GM23338 (cell line): Measurements from ENCODE around the gene AIG1.

ENCODE experiments used
- CREB1 ChIP-seq: fragments of 250-450 bp; sonication (Bioruptor Pico); IDR thresholded peaks from 2 replicates; pipeline ENCODE4 v1.5.0; 2020; ENCODE audit warnings: low read depth, mild to moderate bottlenecking, moderate library complexity
- EZH2 ChIP-seq: fragments of 200-600 bp; sonication (generic); IDR thresholded peaks from one replicate; pipeline ENCODE4 v1.8.0; 2017; ENCODE audit warnings: antibody characterized with exemption, mild to moderate bottlenecking, low read depth; ENCODE audit not compliant: unreplicated experiment
- EZH2phosphoT487 ChIP-seq: fragments of 200-600 bp; sonication (generic); IDR thresholded peaks from one replicate; pipeline ENCODE4 v1.8.1; 2018; ENCODE audit warnings: antibody characterized with exemption; ENCODE audit not compliant: unreplicated experiment
- JUNB ChIP-seq: IDR thresholded peaks from one replicate; pipeline ENCODE4 v1.6.1; 2016; ENCODE audit warnings: antibody characterized with exemption; ENCODE audit not compliant: unreplicated experiment
- NANOG ChIP-seq: IDR thresholded peaks from 2 replicates; pipeline ENCODE4 v1.6.1; 2016; ENCODE audit warnings: antibody characterized with exemption, borderline replicate concordance
- POLR2AphosphoS5 ChIP-seq: IDR thresholded peaks from 2 replicates; pipeline ENCODE4 v1.6.1; 2016; ENCODE audit warnings: antibody characterized with exemption, low read depth
- ZNF114 ChIP-seq: fragments of 250-450 bp; sonication (Bioruptor Pico); IDR thresholded peaks from 2 replicates; pipeline ENCODE4 v1.5.0; 2020; ENCODE audit warnings: mild to moderate bottlenecking, moderate library complexity
- TF ChIP-seq, protein P1 (sequence below): IDR thresholded peaks from one replicate; pipeline ENCODE4 v1.6.1; 2018; ENCODE audit warnings: antibody characterized with exemption; ENCODE audit not compliant: unreplicated experiment
- TF ChIP-seq, protein P2 (sequence below), 2 experiments: fragments of 200-600 bp in 1 of 2; sonication (generic) in 1 of 2; conservative IDR thresholded peaks; 2 replicates each; pipeline versions ENCODE4 v1.5.1 to v1.6.1; 2016 to 2017; ENCODE audit warnings: antibody characterized with exemption in 2 of 2, low read depth in 2 of 2, mild to moderate bottlenecking in 2 of 2, moderate library complexity in 1 of 2
- TF ChIP-seq, protein P3 (sequence below): IDR thresholded peaks from 2 replicates; pipeline ENCODE4 v1.6.1; 2016; ENCODE audit warnings: antibody characterized with exemption

DNA sequence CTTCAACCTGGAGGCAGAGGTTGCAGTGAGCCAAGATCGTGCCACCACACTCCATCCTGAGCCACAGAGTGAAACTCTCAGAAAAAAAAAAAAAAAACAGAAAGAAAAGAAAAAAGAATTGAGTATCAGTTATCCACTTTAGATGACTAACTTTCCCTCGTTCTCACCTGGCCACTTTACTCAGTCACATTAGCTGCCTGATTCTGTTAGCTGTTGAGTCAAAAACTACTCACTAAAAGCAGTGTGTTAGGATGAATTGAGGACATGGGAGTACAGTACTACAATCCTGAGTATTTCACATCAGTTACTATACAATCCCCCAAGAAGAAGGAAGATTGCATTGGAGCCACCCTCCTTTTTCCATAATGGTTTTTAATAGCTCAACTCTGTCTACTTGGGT, 275.2 kb downstream of the AIG1 start:
- TF ChIP-seq, protein P1, sequence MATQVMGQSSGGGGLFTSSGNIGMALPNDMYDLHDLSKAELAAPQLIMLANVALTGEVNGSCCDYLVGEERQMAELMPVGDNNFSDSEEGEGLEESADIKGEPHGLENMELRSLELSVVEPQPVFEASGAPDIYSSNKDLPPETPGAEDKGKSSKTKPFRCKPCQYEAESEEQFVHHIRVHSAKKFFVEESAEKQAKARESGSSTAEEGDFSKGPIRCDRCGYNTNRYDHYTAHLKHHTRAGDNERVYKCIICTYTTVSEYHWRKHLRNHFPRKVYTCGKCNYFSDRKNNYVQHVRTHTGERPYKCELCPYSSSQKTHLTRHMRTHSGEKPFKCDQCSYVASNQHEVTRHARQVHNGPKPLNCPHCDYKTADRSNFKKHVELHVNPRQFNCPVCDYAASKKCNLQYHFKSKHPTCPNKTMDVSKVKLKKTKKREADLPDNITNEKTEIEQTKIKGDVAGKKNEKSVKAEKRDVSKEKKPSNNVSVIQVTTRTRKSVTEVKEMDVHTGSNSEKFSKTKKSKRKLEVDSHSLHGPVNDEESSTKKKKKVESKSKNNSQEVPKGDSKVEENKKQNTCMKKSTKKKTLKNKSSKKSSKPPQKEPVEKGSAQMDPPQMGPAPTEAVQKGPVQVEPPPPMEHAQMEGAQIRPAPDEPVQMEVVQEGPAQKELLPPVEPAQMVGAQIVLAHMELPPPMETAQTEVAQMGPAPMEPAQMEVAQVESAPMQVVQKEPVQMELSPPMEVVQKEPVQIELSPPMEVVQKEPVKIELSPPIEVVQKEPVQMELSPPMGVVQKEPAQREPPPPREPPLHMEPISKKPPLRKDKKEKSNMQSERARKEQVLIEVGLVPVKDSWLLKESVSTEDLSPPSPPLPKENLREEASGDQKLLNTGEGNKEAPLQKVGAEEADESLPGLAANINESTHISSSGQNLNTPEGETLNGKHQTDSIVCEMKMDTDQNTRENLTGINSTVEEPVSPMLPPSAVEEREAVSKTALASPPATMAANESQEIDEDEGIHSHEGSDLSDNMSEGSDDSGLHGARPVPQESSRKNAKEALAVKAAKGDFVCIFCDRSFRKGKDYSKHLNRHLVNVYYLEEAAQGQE = no peak
- TF ChIP-seq, protein P2, sequence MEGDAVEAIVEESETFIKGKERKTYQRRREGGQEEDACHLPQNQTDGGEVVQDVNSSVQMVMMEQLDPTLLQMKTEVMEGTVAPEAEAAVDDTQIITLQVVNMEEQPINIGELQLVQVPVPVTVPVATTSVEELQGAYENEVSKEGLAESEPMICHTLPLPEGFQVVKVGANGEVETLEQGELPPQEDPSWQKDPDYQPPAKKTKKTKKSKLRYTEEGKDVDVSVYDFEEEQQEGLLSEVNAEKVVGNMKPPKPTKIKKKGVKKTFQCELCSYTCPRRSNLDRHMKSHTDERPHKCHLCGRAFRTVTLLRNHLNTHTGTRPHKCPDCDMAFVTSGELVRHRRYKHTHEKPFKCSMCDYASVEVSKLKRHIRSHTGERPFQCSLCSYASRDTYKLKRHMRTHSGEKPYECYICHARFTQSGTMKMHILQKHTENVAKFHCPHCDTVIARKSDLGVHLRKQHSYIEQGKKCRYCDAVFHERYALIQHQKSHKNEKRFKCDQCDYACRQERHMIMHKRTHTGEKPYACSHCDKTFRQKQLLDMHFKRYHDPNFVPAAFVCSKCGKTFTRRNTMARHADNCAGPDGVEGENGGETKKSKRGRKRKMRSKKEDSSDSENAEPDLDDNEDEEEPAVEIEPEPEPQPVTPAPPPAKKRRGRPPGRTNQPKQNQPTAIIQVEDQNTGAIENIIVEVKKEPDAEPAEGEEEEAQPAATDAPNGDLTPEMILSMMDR (conservative IDR thresholded peaks at IDR 0.05; ENCODE audit: low read depth in 2 of 2) = no peak
- TF ChIP-seq, protein P3, sequence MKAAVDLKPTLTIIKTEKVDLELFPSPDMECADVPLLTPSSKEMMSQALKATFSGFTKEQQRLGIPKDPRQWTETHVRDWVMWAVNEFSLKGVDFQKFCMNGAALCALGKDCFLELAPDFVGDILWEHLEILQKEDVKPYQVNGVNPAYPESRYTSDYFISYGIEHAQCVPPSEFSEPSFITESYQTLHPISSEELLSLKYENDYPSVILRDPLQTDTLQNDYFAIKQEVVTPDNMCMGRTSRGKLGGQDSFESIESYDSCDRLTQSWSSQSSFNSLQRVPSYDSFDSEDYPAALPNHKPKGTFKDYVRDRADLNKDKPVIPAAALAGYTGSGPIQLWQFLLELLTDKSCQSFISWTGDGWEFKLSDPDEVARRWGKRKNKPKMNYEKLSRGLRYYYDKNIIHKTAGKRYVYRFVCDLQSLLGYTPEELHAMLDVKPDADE = no peak
- TF ChIP-seq POLR2AphosphoS5 (no peak), EZH2 (no peak), JUNB (no peak), ZNF114 (no peak), CREB1 (CRISPR knock-in tag) (no peak), EZH2phosphoT487 (no peak), NANOG (no peak)
